CD4-positive, alpha-beta T cell (primary cell): ENCODE measurements around the gene ZNF480. TPM values are rescaled to one million over a fixed set of nuclear protein-coding genes. Genes with fewer than 3 reads are reported as not detected.

Source experiments
- ATAC-seq: fragments of 200-7000 bp; cut with Tn5 transposase; one replicate; pipeline ENCODE4 v1.10.0; 2022; ENCODE audit warnings: mild to moderate bottlenecking; ENCODE audit not compliant: poor library complexity
- CTCF ChIA-PET: fragments of 350-600 bp; sonication (Branson Sonifier 250); formaldehyde crosslinking; loops from one replicate; lab custom pipeline; 2021; ENCODE audit warnings: antibody characterized with exemption, inconsistent platforms; lab: Charles Lee
- POLR2A ChIA-PET: fragments of 350-600 bp; sonication (Branson Sonifier 250); formaldehyde crosslinking; loops from one replicate; lab custom pipeline; 2021; ENCODE audit warnings: antibody characterized with exemption, inconsistent platforms; lab: Charles Lee
- DNase-seq, 14 experiments: peaks; one replicate each; pipeline ENCODE4 v3.0.0-alpha.2; 2013 to 2020; ENCODE audit warnings: mixed read lengths in 2 of 14
- H3K27ac ChIP-seq, 2 donors: one replicate each; pipeline versions ENCODE4 v1.5.1 to v1.7.0; 2013; ENCODE audit warnings: low read length in 2 of 2, low read depth in 1 of 2, mild to moderate bottlenecking in 1 of 2
- H3K27me3 ChIP-seq, 2 experiments: 1 replicate in 1 of 2; 2 replicates in 1 of 2; pipeline versions ENCODE4 v1.6.1 to v1.7.0; 2013; ENCODE audit warnings: low read length in 2 of 2, control low read depth in 1 of 2, mild to moderate bottlenecking in 1 of 2, moderate library complexity in 1 of 2; ENCODE audit not compliant: insufficient read depth in 2 of 2, control insufficient read depth in 1 of 2
- H3K36me3 ChIP-seq: one replicate; pipeline ENCODE4 v1.6.1; 2013; ENCODE audit warnings: low read length, control low read depth; ENCODE audit not compliant: insufficient read depth
- H3K4me1 ChIP-seq: one replicate; pipeline ENCODE4 v1.6.1; 2013; ENCODE audit warnings: low read length, control low read depth; ENCODE audit not compliant: insufficient read depth
- H3K4me3 ChIP-seq: one replicate; pipeline ENCODE4 v1.5.1; 2013; ENCODE audit warnings: mild to moderate bottlenecking, low read length, moderate library complexity
- H3K9me3 ChIP-seq, 2 experiments: 1 replicate in 1 of 2; 2 replicates in 1 of 2; pipeline versions ENCODE4 v1.6.1 to v1.7.0; 2013; ENCODE audit warnings: low read length in 2 of 2, mild to moderate bottlenecking in 2 of 2, control low read depth in 1 of 2, moderate library complexity in 1 of 2; ENCODE audit not compliant: control insufficient read depth in 1 of 2, insufficient read depth in 1 of 2
- H3K27ac Mint-ChIP-seq: one replicate; pipeline ENCODE4 v1.8.0; 2020; ENCODE audit warnings: mixed read lengths
- H3K27me3 Mint-ChIP-seq: one replicate; pipeline ENCODE4 v1.8.0; 2021; ENCODE audit warnings: mixed read lengths
- H3K36me3 Mint-ChIP-seq: one replicate; pipeline ENCODE4 v1.8.0; 2021; ENCODE audit warnings: low read depth, mixed read lengths
- H3K4me1 Mint-ChIP-seq: one replicate; pipeline ENCODE4 v1.8.0; 2021; ENCODE audit warnings: low read depth, mixed read lengths
- H3K4me3 Mint-ChIP-seq: one replicate; pipeline ENCODE4 v1.8.0; 2020; ENCODE audit warnings: mild to moderate bottlenecking, mixed read lengths
- H3K9me3 Mint-ChIP-seq: one replicate; pipeline ENCODE4 v1.8.0; 2020; ENCODE audit warnings: mixed read lengths
- CTCF ChIP-seq: fragments of 200-600 bp; IDR thresholded peaks from one replicate; pipeline ENCODE4 v1.8.0; 2022; ENCODE audit warnings: antibody characterized with exemption, mild to moderate bottlenecking
- intact Hi-C, 2 experiments: fragments of 100-400 bp; cut with DNase I in 1 of 2; cut with micrococcal nuclease in 1 of 2; formaldehyde crosslinking; loops; one replicate each; pipeline versions ENCODE4 v1.15.1 to v1.9.0; 2023 to 2025; cut with DNase I, micrococcal nuclease
- total RNA-seq, 174 experiments: library from RNA in 2 of 174; stranded (reverse) in 2 of 174; gene quantifications; one replicate each; pipeline ENCODE4 v1.2.3 and lab custom pipeline; 2021 to 2026

The ZNF480 gene
- total RNA-seq, 2 experiments from 2014 or later, result 4.8 to 5.3 TPM

- no peak overlapping the region for H3K4me3 ChIP-seq
- H3K9me3 ChIP-seq, result peaks cover 70 to 78% of the 10 kb centered on the region in 2 experiments
- no peak overlapping the region for H3K4me3 Mint-ChIP-seq
- DNase-seq (peak in 1 of 14 experiments; percentile 7), ATAC-seq (no peak)
- H3K27ac ChIP-seq, result no peak overlapping the region
- H3K36me3 ChIP-seq, result no peaks in the 10 kb centered on the region
- peaks cover 9% of the 10 kb centered on the region for H3K9me3 Mint-ChIP-seq
- peaks cover 61% of the 10 kb centered on the region for H3K36me3 Mint-ChIP-seq
- intact Hi-C loops, result no loop called here
- ChIA-PET POLR2A (no interaction called here), CTCF (no interaction called here)
- peaks cover 8% of the 10 kb centered on the region for H3K4me1 ChIP-seq
- no peaks in the 10 kb centered on the region for H3K27me3 Mint-ChIP-seq
- H3K4me1 Mint-ChIP-seq, result peaks cover 9% of the 10 kb centered on the region
- no peak for TF ChIP-seq CTCF
- no peak overlapping the region for H3K27ac Mint-ChIP-seq
- H3K27me3 ChIP-seq, result no peaks in the 10 kb centered on the region
Measured at GRCh38 chr19:52331757-52332156, 34.8 kb downstream of the ZNF480 start.

- peak overlapping the region; percentile 69 to 79 for H3K27ac ChIP-seq
- peaks cover 13% of the 10 kb centered on the region for H3K4me1 ChIP-seq
- H3K4me3 ChIP-seq, result peak overlapping the region; percentile 84
- ChIA-PET CTCF (no interaction called here), POLR2A (interaction anchor here (1.0 to 2.0 kb wide), 4 partner anchors 34 to 146 kb away, joined by 3 to 8 read pairs (median 4); partner anchors contain the start of genes PPP2R1A, ZNF528, ZNF578 and ZNF880)
- Mint-ChIP-seq H3K36me3 (peaks cover 63% of the 10 kb centered on the region), H3K9me3 (peaks cover 11% of the 10 kb centered on the region), H3K27ac (peak overlapping the region; percentile 94), H3K27me3 (no peaks in the 10 kb centered on the region), H3K4me1 (peaks cover 17% of the 10 kb centered on the region), H3K4me3 (peak overlapping the region; percentile 94)
- no peak for DNase-seq
- no peak for ATAC-seq
- H3K36me3 ChIP-seq, result peaks cover 2% of the 10 kb centered on the region
- intact Hi-C loops, result loop anchor here in 1 of 2 experiments (5.0 kb wide), 3 partner anchors 37 to 192 kb away; partner anchors contain the start of genes ZNF480 and ZNF808
- H3K27me3 ChIP-seq, result no peaks in the 10 kb centered on the region
- TF ChIP-seq CTCF, result no peak
- H3K9me3 ChIP-seq, result peaks cover 32 to 72% of the 10 kb centered on the region in 2 experiments
Measured at GRCh38 chr19:52335768-52336116, 38.8 kb downstream of the ZNF480 start.

GRCh38 chr19:52336117-52336790 lies 39.3 kb downstream of the ZNF480 start, which contains the start of gene ZNF610:
TSS of gene ZNF610 (plus strand) at chr19:52336243. CDS start at chr19:52349173, 12,930 bp downstream.
- intact Hi-C loops, result loop anchor here in 1 of 2 experiments (5.0 kb wide), 3 partner anchors 36 to 191 kb away; partner anchors contain the start of genes ZNF480 and ZNF808
- peak; percentile 75 to 91 (median 84) for DNase-seq
- CTCF ChIA-PET, result interaction anchor here (0.6 kb wide), 1 partner anchor 42 kb away, joined by 5 read pairs; no protein-coding TSS in a partner anchor
- Mint-ChIP-seq H3K27me3 (no peaks in the 10 kb centered on the region), H3K27ac (peak within 1 kb of the TSS; percentile 94), H3K4me3 (peak within 1 kb of the TSS; percentile 94), H3K36me3 (peaks cover 58% of the 10 kb centered on the region), H3K4me1 (peaks cover 17% of the 10 kb centered on the region), H3K9me3 (peaks cover 11% of the 10 kb centered on the region)
- peaks cover 13% of the 10 kb centered on the region for H3K4me1 ChIP-seq
- TF ChIP-seq CTCF, result no peak
- peaks cover 2% of the 10 kb centered on the region for H3K36me3 ChIP-seq
- H3K4me3 ChIP-seq, result peak within 1 kb of the TSS; percentile 84
- H3K27ac ChIP-seq, result peak within 1 kb of the TSS; percentile 69 to 79
- H3K9me3 ChIP-seq, result peaks cover 27 to 69% of the 10 kb centered on the region in 2 experiments
- POLR2A ChIA-PET, result interaction anchor here (1.0 to 2.0 kb wide), 5 partner anchors 33 to 287 kb away, joined by 3 to 8 read pairs (median 4); partner anchors contain the start of genes PPP2R1A, ZNF528, ZNF578 and ZNF880
- peak; percentile 98 for ATAC-seq
- H3K27me3 ChIP-seq, result no peaks in the 10 kb centered on the region
